Cerebellar nuclear complex (tissue), 1 donor: ENCODE results near the gene SYNRG.
A peak's percentile ranks its signal among the peaks of the same experiment; 100 is the strongest.

ENCODE experiments used
- DNase-seq, 2 experiments: peaks; one replicate each; lab custom pipeline; 2025; lab: John Stamatoyannopoulos, UW

Gene SYNRG

DNA sequence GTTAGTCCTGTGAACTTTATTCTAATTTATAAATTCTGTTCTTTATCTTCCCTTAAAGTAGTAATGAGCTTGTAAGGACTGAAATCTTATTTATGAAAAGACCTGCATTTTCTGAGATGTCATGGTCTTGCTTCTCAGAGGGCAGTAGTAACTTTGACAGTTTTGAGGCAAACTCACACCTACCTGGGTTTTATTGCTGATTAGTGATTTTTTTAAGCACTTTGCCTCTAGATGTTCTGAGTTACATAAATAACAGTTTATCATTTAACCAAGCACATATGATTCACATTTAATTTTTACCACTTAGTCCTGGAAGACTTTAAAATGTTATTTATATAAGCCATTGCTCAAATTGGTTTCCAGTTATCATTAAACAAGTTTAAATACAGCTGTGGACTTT is 108.8 kb downstream of the SYNRG start:
- DNase-seq, result no peak

DNA sequence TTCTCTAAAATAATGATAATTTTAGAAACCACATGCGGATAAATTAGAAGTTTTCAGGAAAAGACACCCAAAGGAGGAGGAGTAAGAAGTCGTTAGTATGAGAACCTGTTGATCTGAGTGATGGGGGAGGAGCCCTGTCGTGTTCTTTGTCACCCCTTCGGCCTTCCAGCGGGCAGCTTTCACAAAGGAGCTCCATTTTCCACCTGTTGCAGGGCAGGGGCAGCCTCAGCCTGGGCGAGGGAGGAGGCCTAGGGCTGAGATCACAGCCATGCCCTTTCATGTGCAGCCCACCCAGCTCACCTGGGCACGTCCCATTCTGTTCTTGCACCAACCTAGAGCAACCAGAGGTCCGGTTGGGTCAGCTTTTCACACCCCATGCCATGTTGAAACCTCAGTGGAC is 114.2 kb downstream of the SYNRG start:
- no peak for DNase-seq

DNA sequence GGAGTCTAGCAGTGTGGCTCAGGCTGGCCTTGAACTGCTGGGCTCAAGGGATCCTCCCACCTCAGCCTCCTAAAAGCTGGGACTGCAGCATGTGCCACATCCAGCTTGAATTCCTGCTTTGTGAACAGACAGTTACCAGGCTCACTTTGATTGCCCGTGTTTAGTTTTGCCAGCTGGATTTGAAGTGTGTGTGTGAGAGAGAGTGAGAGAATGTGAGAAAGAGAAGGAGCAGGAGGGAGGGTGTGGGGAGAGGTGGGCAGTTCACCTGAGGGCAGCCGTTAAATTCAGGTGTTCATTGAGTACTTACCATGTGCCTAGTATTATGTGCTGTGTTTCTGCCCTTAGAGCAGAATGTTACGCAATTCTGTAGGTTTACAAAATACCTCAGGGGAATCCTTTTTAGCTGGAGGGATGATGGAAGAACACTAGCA is 114.8 kb downstream of the SYNRG start:
- no peak for DNase-seq

DNA sequence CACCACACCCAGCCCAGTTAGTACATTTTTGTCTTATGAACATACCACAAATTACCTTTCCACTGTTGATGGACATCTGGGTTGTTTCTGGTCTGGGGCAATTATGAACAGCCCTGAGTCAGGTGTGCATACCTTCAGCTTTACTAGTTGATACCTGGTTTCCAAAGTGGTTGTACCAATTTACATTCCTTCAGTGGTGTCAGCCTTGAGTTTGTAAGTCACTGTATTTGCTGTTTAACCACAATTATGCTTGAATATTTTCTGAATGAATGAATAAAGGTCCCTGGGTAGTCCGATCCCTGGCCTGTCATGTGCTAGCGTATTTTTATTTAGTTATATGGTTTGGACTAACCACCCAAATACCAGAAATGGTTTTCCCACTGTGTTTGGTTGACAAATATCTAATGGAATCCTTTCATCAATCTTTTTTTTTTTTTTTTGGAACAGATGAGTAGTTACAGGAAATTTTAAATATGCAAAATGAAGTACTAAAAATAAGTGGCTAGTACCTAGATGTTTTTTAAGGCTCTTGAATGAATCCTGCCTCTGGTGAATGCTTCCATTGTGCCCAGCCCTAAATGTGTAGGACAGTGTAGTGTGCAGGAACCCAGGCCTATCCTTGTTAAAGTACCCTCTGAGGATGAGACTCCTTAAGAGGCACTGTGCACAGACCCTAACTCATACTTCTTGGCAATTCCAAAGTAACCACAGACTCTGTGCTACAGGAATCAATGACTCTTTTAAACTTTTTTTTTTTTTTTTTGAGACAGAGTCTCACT is 115.8 kb downstream of the SYNRG start:
- DNase-seq, result no peak

DNA sequence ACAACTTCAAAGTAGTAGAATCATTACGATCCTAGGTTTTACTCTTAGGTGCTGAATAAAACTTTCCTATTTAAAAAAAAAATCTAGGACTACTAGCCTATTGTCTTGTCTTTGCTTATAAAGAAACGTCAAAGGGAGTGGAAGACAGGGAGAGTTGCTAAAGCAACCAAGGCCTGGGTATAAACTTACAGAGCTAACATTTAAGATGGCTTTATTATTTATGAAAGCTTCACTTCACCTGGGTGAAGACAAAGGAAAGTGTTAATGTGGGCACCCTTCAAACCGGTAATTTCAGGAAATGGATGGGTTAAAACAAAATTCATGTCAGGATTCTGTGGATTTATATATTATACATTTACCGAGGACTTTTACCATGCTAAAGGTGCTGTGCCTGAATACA is 117.1 kb downstream of the SYNRG start:
- no peak for DNase-seq

DNA sequence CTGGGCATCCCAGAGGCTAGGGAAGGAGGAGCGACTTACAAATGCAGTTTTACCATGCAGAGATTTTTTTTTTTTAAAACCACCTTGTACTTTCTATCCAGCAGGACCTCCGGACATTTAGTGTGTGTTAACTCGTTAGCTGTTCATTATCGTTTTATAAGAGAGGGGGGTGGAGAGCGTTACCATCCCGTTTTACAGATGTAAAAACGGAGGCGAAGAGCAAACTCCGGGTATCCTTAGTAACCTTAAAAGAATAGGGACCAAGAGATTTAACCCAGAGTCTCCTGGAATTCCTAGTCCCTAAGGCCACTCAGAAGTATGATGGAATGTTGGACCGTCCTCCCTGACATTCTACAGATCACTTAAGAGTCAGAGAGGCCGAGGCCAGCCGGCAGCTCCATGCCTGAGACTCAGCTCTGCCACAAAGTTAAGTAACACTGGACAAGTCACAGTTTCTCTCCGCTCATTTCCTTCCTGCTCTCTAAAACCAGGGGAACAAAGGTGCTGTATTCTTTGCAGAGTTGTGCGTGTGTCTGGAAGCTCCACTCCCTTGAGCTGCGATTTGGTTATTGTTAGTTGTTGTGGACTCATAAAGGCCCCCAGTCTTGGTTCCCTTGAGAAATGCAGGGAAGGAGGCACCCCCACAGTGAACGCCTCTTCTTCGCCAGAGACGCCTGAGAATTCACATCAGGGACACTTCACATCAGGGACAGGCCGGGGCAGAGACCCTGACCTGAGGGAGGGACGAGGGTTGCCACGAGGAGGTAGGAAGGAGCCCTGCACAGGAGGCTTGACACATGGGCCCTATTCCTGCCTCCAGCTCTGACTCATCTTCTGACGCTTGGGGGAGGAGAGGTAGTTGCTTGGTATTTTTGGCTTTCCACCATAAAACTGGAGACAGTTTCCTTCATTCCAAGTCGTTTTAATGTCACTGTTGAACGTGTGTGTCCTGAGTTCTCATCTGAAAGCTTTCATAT is 118.3 kb downstream of the SYNRG start:
- no peak for DNase-seq

DNA sequence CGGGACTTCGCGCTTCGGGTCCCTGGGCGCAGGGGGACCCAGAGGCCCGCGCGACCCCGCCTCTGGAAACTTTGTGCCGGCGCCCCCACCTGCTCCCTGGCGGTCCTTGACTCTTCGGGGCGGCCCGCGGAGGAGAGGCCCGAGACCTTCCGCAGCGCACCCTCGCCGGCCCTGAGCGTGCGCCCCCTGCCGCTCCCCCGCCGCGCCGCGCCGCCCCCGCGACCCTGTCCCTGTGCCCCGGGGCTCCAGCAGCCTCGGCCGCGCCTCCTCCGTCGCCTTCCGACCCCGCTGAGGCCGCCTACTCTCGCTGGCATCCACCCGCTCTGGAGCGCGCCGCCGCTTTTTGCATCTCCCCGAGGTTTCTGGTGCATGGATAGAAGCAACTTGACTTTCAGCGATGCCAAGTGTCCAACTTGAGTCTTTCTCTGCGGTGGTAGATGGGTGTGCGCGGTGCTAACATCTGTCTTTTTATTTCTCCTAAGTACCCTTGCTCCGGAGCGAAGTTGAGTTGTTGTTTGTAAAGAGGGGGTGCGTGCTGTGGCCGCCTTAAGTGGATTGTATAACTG is 119.1 kb downstream of the SYNRG start:
- DNase-seq, result no peak

DNA sequence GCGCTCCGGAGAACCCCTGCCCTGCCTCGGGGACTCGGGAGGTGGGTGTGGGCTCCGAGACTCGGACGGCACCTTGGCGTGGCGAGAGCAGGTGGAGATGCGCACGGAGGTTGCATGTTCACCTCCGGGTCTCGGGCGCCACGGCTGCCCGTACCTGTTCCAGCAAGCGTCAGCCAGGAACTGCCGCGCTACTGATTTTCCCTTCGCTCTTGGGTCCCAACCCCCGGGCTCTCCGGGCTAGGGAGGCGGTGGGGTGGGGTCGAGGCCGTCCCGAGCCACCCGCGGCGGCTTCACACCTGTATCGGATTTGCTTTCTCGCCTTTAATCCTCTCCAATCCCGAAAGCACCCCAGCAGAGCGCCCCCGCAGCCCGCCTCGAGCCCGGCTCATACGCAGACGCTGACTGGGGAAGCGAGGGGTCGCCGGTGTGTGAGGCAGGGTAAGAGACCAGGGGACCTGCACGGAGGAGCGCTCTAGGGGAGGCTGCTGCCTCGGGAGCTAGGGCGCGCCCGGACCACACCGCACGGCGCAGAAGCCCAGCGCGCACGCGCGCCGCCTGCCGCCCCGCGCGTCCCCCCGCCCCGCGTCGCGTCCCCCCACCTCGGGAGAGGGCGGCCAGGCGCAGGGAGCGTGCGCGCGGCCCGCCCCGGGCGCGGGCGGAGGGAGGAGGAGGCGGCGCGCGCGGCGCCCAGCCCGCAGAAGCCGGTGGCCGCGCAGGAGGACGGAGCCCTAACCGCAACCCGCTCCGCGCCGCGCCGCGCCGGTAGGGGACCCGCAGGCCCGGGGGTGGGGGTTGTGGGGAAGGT is 119.8 kb downstream of the SYNRG start, which contains the start of gene DUSP14:
Gene DUSP14, plus strand, starts transcription at position 695 of the 805 bp plus-strand sequence. CDS start 22,382 bp downstream, outside the sequence.
- peak in 1 of 2 experiments; percentile 24 for DNase-seq

DNA sequence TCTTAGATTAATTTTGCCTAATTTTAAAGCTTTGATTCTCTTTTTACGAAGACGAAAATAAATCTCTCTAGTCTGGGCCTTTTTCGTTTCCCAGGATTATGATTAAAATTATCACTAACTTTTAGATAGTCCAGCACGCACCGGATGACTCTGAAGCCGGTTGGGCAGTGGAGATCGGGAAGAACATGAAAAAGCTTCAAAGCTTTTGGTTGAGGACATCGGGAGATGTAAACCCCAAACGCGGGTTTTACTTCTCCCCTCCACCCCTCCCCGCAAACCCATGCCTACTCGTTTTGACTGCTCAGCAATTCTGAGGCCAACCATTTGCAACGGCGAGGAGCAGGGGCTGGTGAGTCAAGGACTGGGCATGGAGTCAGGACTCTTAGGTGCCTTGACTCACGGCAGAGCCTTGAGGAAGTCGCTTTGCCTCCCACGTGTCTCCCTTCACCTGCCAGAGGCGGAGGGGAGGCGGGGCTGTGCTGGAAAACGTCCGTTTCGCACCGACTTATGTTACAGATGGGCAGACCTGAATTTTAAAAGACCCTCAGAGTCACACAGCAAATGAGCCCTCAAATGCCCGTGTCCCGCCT is 120.5 kb downstream of the SYNRG start:
- peak in 1 of 2 experiments; percentile 24 for DNase-seq

DNA sequence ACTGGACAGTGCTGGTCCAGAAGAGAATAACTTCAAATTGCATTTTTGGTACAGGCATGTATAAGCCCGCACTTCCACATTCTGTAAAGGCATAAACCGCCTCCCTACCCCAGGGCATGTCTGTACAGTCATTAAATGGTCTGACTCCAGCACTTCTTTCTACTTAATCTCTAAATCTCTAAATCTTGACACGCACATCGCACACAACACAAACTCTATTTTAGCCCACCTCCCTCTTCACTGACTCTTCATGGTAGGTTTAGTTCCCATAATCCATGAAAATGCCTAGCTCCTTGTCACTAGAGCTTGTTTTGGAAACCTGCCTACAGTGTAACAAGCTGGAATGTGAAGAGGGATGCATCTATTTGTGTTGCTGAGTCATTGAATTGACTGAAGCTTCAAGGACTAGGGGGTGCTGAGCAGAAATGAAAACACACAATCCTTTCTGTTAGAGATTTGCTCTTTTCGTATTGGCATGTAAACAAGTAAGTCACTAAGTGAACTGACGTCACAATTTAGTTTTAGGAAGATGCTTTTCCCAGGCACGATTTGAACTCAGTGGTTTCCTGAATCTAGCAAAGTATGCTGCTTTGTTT is 121.1 kb downstream of the SYNRG start:
- DNase-seq, result no peak

DNA sequence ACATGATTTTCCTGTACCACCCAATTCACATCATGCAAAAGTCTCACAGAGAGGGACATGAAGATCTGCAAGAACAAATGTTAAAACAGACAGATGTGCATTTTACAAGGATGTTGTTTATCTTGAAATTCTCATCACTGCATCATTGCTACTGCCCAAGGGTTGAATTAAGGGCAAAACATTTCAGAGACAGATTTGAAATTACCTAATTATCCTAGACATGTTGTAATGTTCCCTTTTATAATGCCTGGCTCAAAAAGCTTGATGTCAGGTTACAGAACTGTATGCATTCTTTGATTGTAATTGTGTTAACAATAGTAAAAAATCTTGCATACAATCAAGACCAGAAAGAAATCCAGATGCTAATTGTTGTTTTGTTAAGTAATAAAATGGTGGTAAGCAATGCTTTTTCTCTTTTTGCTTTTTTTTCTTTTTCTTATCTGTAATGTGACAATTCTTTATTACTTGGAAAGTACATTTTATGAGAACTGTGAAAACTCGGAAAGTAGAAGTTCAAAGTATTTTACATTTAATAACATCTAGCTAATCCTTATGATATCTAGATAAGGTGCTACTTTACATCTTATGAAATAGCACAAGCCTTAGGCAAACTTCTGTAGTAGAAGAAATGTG is 123.2 kb downstream of the SYNRG start:
- no peak for DNase-seq

DNA sequence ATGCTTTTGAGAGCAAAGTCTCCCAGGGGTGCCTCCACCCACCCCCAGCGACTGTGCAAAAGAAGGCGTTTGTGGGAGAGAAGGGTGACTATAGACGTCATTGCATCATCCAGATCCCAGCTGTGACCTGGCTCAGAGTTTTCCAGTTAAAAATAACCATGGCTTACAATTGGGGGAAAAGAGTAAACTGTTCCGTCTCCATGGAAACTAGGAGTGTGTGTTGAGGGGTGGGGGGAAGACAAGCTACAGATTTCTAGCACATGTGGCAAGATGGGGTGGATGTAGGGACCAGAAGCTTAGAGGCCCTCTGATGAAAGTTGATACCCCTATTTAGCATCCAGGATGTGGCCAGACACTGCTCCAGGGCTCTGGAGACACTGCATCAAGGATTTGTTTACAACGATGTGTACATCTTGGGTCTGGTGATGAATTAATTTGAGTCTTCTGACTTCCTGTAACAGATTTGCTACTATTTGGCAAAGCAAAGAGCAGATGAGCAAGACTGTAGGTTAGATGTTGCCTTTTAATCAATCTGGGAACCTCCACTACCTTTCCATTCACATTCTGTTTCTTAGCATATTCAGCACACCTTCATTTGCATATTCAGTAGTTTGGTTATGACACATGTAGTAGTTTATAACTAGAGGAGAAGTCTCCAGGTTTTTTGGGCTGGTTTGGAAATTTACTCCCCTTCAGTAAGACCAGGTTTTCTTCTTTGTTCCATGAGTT is 125.7 kb downstream of the SYNRG start:
- DNase-seq, result no peak

DNA sequence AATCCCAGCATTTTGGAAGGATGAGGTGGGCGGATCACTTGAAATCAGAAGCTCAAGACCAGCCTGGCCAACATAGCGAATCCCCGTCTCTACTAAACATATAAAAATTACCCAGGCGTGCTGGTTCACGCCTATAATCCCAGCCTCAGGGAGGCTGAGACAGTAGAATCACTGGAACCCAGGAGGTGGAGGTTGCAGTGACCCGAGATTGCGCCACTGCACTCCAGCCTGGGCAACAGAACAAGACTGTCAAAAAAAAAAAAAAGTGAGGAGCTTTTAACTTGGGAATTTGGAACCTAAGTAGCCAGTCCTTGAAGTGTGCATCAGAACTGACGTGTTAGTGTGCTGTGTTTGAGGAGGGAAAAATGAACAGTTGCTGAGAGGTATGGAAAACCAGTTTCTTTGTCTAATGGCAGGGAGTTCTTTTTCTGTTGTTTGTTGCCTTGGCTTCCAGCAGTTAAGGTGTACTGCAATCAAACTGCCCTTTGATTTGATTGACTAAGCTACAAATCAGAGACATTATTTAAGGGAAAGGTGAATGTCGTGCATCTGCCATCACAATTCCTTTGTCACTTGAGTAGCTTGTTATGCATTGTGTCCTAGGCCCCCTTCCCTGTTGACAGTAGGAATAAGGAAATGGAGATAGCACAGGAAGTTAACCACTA is 128.1 kb downstream of the SYNRG start:
- DNase-seq, result no peak

DNA sequence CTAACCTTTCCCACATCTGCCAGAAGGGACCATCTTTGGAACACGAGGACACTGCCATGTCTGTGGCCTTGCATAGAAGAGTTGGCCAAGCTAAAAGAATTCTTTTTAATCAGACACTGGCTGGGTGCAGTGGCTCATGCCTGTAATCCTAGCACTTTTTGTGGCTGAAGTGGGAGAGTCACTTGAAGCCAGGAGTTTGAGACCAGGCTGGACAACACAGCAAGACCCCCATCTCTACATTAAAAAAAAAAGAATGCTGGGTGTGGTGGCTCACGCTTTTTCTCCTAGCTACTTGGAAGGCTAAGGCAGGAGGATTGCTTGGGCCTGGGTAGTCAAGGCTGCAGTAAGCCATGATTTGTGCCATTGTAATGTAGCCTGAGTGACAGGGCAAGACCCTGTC is 128.8 kb downstream of the SYNRG start:
- DNase-seq, result no peak

DNA sequence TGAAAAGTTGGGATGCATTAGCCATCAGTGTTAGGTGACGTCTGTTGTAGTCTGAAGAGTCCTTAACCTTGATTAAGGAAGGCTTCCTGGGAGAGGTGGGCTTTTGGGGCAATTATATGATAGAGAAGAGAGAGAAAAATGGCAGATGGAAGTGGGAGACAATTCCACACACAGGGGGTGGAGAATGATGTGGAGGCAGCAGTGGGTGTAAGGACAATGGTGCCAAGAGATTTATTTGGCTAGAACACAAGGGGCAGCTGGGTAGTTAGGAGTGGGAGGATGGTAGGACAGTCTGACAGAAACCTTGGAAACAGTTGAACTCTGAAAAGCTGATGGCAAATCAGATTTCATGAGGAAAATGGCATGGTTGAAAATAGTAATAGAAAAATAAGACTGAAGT is 130.2 kb downstream of the SYNRG start:
- no peak for DNase-seq

DNA sequence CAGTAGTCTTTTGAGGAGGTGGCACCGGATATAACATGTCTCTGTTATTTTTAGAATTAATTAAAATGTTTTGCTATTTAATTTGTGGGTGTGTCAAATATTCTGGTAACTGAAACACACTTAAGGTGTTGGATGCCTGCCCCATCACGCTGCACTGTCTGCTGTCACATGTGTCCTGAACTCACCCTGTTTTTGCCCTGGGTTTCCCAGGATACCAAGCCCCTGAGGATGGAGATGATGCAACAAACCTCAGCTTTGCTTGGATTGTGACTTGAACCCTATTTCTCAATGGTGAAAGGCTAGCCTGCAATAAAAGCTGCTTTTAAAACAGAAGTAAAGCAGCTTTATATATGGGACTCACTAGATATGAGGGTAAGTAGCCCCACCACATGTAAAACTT is 131.0 kb downstream of the SYNRG start:
- DNase-seq, result no peak

DNA sequence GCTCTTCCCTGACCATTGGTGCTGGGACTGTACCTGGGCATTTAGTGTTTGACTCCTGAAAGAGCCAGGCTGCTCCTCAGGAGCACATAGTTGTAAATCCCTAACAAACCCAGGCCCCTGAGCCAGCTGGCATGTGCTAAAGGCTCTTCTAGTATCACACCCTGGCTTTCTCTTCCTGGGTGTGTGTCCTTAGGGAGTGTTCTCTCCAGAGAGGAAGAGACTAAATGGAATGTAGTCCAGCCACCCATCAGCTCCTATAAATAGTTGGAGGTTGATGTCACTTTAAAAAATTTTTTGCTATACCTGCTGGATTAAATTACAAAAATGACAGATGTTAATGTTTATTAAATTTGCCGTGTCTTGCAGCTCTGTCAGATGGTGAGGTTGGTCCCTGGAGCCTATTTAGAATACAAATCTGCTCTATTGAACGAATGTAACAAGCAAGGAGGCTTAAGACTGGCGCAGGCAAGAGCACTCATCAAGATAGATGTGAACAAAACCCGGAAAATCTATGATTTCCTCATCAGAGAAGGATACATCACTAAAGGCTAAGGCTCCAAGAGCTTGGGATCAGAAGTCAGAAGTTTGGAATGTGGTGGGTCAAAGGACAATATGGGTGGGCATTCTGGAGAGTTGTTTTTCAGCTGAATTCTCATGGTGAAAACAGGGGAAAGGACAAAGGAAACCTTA is 132.6 kb downstream of the SYNRG start:
- DNase-seq, result no peak

DNA sequence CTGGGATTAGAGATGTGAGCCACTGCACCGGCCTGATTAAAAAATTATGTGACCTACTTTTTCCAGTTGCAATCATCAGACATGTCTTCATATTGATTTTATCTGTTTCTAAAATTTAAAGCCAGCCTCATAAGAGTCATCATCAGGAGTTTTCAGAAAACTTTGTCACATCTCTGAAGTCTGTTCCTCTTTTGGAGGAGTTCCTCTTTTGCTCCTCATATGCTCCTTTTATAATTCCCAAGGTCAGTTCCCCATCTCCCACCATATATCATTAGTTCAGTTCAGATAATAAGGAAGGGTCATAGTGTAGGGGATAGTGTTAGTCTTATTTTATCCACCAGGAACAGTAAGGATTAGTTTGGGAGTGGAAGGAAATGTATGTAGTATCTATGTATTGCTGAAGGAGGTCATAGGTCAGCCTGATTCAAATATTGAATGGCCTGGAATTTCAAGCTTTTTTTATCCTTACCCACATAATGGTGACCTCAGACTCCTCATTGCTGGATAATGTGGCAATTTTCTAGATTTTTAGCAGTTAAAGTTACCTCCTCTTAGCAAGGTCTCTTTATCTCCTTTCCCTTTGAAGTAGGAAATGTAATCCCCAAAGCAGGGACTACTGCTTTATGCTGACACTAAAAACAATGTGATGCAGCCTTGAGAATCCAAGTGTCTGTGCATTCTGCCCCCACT is 133.3 kb downstream of the SYNRG start:
- DNase-seq, result no peak
